GM12878 (cell line): ENCODE results near the gene RNF40.

ENCODE experiments used
- CREM ChIP-seq: IDR thresholded peaks from 2 replicates; pipeline ENCODE4 v1.6.1; 2014; ENCODE audit warnings: antibody characterized with exemption, low read depth
- CTCF ChIP-seq, 3 experiments: IDR thresholded peaks in 2 of 3; conservative IDR thresholded peaks in 1 of 3; 2 replicates each; pipeline ENCODE4 v1.5.1; 2011; ENCODE audit warnings: low read depth in 3 of 3, low read length in 3 of 3, mild to moderate bottlenecking in 3 of 3, control low read depth in 2 of 3, moderate library complexity in 2 of 3, inconsistent platforms in 1 of 3, mixed read lengths in 1 of 3; ENCODE audit not compliant: control insufficient read depth in 2 of 3, insufficient read depth in 1 of 3; ENCODE audit errors: extremely low read depth in 1 of 3
- ETV6 ChIP-seq, 2 experiments: fragments of 450-650 bp in 1 of 2; IDR thresholded peaks in 1 of 2; conservative IDR thresholded peaks in 1 of 2; 2 replicates each; pipeline ENCODE4 v1.6.1; 2014; ENCODE audit warnings: antibody characterized with exemption in 1 of 2, borderline replicate concordance in 1 of 2, low read depth in 1 of 2, mild to moderate bottlenecking in 1 of 2, moderate library complexity in 1 of 2
- EZH2 ChIP-seq: IDR thresholded peaks from 2 replicates; pipeline ENCODE4 v1.6.1; 2012; ENCODE audit warnings: low read depth, mild to moderate bottlenecking, control low read depth, inconsistent platforms, low read length, borderline replicate concordance; ENCODE audit not compliant: control insufficient read depth

GRCh38 chr16:30747331-30747730 is 14.8 kb upstream of the RNF40 start:
- TF ChIP-seq CTCF (IDR thresholded peaks at IDR 0.05 in 2 of 3, conservative IDR thresholded peaks at IDR 0.05 in 1 of 3; ENCODE audit: control insufficient read depth in 2 of 3, extremely low read depth in 1 of 3, insufficient read depth in 1 of 3, low read depth in 3 of 3, low read length in 3 of 3) (no peak), CREM (no peak), EZH2 (no peak), ETV6 (conservative IDR thresholded peaks at IDR 0.05 in 1 of 2, IDR thresholded peaks at IDR 0.05 in 1 of 2; ENCODE audit: borderline replicate concordance in 1 of 2, low read depth in 1 of 2) (no peak)
